KBM-7 (cell line): Measurements from ENCODE around the gene PTPRD.

ENCODE experiments used
- DNase-seq: peaks from one replicate; pipeline ENCODE4 v3.0.0-alpha.2; 2015
- in situ Hi-C: fragments of 300-500 bp; cut with MboI; formaldehyde crosslinking; loops from 2 replicates; pipeline ENCODE4 v1.14.3; 2020; ENCODE audit warnings: low sequenced_read_pairs, low pct_unique_long_range_greater_than_20kb, mixed read lengths

PTPRD gene

DNA sequence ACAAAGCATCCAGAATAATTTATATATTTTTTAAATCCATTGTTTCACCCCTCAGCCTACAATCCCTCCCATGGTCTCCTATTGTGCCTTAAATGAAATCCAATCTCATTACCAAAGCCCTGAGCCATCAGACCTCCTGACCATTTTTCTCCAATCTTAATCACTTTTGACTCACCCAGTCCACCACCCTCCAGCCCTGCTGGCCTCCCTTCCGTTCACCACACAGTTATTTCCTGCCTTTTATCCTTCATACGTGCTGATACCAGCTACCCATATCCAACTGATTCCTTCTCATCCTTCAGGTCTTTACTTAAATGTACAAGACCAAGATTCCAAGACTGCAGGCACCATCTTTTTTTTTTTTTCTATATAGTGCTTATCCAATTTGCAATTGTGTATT lies 1786.5 kb downstream of the PTPRD start:
- no peak for DNase-seq
- in situ Hi-C loops, result no loop called here

DNA sequence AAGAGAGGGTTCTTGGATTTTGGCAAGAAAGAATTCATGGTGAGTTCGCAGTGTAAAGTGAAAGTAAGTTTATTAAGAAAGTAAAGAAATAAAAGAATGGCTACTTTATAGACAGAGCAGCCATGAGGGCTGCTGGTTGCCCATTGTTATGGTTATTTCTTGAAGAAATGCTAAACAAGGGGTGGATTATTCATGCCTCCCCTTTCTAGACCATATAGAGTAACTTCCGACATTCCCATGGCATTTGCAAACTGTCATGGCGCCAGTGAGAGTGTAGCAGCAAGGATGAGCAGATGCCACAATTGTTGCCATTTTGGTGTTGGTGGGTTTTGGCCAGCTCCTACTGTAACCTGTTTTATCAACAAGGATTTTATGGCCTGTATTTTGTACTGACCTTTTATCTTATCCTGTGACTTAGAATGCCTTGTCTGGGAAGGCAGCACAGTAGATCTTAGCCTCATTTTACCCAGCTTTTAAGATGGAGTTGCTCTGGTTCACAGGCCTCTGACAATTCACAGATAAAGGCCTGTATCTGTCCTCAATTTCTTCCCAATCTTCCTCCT lies 1787.1 kb downstream of the PTPRD start:
- no peak for DNase-seq
- in situ Hi-C loops, result no loop called here

DNA sequence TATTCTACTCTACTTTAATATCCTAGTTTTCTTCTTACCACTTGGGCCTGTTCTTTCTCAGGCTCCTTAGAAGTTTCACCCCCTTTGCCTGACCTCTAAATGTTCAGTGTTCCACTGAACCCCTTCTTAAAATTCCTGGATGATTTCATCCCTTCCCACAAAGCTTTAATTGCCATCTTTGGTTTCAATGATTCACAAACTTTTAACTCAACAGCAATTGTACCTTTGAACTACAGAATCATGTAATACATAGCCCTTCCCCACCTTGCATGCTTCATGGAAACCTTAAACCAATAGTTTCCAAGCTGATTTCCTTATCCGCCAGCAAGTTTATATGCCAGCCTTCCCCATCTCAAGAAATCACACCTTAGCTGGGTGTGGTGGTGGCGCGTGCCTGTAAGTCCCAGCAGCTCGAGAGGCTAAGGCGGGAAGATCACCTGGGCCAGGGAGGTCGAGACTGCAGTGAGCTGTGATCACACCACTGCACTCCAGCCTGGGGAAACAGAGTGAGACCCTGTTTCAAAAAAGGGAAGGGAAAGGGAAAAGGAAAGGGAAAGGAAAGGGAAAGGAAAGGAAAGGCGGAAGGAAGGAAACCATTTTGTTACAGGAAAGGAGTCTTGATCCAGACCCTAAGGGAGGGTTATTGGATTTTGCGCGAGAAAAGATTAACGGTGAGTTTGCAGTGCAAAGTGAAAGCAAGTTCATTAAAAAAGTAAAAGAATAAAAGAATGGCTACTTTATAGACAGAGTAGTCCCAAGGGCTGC lies 1789.5 kb downstream of the PTPRD start:
- in situ Hi-C loops, result no loop called here
- no peak for DNase-seq

DNA sequence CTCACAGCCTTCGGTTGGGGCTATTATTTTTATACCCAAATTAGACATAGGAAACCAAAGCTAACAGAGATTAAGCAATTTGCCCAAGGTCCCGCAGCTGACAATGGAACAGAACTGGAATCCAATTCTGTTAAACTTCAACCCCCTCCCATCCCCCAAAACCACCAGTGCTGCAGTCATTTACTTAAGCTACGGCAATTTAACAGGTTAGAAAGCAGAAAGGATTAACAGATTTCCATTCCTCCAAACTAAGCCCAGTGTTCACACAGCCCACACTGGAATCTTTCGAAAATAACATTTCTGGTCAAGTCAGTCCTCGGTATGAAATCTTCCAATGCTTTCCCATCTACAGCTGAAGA lies 1790.2 kb downstream of the PTPRD start:
- DNase-seq, result no peak
- in situ Hi-C loops, result no loop called here

DNA sequence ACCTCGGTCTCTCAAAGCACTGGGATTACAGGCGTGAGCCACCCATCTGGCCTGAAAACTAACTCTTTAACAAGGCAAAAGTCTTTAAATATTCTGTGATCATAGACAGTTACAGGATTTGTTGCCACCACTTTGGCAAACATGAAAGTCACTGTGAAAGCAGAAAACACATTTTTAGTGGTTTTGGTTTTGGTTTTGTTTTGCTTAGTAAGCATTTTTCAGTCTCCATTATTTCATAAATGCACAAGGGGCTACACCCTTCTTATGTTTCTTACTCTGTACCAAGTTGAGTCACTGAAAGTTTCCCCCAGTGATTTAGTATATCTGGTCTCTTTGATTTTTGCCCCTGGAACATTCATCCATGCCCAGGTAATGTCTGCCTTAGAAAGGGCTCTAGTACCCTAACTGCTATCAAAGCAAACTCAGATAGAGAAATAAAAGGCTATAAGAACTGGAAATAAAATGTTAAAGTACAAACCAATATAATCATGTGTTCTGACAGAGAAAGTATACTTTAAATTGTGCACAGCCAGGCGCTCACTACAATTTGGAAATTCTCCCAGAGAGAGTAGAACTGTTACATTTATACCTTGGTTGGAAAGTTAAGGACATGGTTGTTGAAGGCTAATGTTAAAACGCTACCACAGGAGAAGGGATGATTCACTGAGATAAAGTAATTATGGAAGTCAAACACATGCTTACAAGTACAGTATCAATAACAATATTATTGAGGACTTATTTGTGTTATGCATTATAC lies 1790.7 kb downstream of the PTPRD start:
- in situ Hi-C loops, result no loop called here
- no peak for DNase-seq

DNA sequence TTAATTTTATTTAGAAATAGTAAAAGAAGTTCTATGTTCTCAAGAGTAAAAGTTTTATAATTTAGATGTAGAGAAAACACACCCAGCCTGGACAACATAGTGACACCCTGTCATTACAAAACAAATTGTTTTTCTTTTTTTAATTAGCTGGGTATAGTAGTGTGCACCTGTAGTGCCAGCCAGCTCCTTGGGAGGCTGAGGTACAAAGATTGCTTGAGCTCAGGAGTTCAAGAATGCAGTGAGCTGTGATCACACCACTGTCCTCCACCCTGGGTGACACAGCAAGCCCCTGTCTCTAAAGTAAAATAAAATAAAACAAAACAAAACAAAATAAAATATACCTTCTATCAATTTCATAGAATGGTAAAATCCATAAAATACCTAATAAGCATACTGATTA lies 1795.5 kb downstream of the PTPRD start:
- in situ Hi-C loops, result no loop called here
- DNase-seq, result no peak

DNA sequence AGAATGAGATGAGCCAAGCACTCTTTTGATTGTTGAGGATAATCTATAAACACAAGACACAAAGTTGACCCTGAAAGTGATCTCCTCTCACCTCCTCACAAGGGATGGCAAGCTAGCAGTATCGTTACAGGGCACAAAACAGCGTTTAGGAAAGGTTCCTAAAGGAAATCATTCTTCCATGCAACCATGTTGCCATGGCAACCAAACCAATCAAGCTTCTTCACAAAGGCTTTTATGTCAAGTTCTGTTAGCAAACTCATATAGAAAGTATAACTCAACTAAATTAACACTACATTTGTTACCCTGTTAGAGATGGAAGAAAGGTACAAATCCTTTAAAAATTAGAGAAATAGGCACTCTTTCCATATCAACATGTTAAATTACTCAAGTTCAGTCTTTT lies 1796.4 kb downstream of the PTPRD start:
- DNase-seq, result no peak
- in situ Hi-C loops, result no loop called here

DNA sequence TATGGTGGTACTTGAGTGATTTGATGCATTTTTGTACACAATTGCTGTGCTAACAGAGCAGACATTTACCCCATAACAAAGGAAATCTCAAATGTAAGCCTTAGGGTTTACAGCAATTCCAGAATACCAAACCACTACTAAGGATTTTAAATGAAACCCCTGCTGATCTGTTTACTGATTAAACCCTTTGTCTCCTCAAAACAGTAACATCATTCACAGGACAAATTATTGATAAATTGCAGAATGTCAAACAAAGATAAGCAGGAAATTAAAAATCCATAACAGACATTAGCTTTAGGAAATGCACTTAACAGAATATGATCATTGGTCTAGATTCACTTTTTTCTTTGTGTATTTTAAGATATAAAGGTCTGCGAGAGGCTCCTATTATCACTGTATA lies 1796.9 kb downstream of the PTPRD start:
- DNase-seq, result no peak
- in situ Hi-C loops, result no loop called here

DNA sequence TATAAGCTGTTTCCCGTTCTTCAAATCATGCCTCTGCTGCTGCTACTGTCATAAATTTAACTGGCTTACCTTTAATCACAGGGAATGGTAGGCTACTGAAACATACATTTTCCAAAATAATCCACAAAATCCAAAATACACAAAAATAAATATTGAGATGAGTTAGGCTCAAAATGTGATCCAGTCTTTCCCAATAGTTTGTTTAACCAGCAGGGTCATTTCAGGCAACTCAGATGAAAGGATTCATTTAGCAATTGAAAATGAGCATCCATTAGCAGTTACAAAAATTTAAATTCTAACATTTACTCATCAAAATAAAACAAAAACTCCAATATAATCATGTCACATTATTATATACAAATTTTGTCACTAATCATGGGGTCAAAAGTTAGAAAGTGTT lies 1797.6 kb downstream of the PTPRD start:
- DNase-seq, result no peak
- in situ Hi-C loops, result no loop called here

DNA sequence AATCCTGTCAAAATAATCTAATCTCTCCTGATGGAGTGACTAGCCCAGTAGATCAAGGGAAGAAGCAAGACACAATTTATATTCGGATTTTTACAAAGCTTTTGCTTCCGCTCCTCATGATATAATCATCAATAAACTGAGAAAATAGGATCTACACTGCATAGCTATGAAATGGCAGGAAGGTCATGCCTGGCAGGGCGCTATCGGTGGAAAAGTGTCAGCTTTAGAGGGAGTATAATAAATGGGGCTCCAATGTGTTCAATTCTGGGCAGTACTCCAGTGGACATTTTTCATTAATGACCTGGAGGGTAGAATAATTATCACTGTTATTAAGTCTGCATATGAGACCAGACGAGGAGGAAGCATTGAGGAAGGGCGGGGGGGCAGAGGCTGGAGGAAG lies 1799.9 kb downstream of the PTPRD start:
- DNase-seq, result no peak
- in situ Hi-C loops, result no loop called here

DNA sequence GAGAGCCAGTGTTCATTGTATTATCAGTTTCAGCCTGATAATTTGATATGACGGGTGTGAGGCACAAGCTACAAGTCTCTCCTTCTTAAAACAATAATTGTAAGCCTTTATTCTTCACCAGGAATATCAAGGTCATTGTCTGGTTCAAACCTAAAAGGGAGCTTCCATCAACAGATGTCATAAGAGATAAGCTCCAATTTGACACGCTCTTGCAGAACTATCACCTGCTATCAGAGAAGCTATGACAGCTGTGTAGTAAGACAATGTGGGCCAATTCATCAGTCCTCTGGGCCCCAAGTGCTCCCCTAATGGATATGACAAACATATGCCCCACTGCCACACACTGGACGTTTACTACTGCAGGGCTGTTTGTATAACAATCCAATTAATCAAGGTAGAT lies 1803.1 kb downstream of the PTPRD start:
- in situ Hi-C loops, result no loop called here
- DNase-seq, result no peak

DNA sequence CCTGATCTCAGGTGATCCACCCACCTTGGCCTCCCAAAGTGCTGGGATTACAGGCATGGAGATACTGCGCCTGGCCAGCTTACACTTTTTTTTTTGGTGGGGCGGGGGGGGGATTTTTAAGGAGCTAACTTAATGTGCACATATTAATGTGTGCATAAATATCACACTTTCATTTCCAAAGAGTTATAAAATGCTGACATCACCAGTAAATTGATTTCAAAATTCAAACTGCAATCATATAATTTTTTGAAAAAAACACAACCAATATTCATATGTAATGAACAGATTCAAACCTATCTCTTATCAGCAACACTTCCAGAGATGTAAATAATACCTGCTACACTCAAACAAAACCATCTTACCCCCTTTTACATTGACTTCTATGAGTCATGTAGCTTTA lies 1806.7 kb downstream of the PTPRD start:
- DNase-seq, result no peak
- in situ Hi-C loops, result no loop called here

DNA sequence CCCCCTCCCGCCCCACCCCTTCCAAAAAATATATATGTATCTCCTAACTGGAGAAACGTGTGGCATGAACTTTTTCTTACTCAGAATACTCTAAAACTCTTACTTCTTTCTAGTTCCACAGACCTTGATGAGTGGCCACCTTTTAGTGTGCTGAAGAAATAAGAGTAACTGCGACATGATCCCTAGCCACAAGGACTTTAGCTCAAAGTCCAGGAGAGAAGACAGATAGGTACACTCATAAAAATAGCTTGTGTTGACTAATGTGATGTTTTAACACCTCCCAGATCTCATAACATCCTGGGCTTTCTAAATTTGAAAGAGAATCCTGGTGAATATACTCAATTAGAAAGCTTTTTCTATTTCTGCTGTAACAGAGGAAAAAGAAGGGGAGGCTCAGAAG lies 1808.2 kb downstream of the PTPRD start:
- in situ Hi-C loops, result no loop called here
- DNase-seq, result no peak

DNA sequence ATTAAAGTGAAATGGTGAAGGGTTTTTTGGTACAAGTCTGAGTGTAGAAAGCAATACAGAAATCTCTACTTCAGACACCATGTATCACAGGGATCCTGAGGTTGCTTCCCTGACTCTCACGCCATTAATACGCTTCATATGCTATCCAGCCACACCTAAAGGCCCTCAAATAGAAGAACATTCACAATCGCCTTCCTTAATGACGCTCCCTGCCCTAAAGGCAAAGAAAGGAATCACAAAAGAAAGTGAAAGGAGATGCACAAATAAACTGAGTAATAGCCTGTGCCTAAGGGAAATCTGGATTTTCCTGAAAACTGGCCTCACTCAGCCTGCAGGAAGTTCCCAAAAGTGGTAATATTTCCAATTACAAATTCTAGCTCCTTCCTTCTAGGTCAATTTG lies 1810.6 kb downstream of the PTPRD start:
- DNase-seq, result no peak
- in situ Hi-C loops, result no loop called here

DNA sequence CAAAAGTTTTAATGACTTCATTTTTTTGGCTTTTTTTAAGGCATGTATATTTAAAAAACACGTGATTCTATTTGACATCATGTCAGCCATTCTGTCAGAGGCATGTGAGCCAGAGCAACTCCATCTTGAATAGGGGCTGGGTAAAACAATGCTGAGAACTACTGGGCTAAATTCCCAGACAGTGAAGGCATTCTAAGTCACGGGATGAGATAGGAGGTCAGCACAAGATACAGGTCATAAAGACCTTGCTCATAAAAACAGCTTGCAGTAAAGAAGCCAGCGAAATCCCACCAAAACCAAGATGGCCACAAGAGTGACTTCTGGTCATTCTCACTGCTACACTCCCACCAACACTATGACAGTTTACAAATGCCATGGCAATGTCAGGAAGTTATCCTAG lies 1812.6 kb downstream of the PTPRD start:
- in situ Hi-C loops, result no loop called here
- DNase-seq, result no peak

DNA sequence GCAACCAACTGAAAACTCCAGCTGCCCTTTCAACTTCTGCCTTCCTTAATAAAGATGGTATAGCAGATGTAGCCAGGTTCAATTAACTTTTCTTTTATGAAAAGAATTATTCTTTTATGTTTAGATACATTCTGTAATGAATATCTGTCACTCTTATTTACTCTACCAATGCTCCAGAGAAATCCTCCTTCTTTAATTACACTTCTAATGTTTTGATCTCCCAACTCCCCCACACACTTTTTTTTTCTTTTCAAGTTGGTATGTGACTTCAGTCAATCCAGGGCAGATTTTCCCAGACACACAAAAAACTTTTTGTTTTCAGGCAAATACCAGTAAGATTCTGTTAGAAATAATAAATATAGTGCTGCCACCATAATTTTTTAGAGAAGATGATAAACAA lies 1813.2 kb downstream of the PTPRD start:
- in situ Hi-C loops, result no loop called here
- DNase-seq, result no peak

DNA sequence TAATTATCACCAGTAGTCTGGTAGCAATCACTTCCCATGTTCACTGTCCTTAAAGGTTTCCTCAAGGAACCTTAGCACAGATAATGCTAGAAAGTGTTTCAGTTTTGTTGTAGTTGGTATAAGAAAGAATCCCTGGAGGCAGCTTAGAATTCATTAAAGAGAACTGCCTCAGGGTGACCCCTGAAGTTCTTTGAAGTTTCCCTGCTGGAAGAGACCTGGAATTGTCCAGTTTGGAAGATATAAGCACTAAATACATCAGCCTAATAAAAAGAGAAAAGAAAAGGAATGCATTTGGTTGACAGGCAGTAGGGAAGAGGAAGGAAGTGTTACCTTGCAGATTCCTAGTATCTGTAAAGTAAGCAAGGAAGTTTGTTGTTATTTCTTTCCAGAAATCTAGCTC lies 1813.6 kb downstream of the PTPRD start:
- in situ Hi-C loops, result no loop called here
- DNase-seq, result no peak

DNA sequence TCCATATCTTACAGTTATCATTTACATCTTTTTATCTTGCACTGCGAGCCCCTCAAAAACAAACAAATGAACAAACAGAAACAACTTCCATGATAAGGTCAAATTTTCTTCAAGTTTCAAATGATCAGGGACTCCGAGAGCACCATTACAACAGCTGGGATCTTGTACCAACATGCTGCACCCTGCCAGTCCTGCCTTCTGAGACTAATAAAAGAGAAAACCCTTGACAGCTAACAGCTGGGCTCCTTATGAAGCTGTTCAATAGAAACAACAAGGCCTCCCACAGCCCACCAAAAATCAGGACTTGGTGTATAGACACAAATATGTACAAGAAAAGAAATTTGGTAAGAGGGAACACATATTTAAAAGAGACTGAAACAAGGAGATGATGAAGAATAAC lies 1828.0 kb downstream of the PTPRD start:
- in situ Hi-C loops, result no loop called here
- DNase-seq, result no peak

DNA sequence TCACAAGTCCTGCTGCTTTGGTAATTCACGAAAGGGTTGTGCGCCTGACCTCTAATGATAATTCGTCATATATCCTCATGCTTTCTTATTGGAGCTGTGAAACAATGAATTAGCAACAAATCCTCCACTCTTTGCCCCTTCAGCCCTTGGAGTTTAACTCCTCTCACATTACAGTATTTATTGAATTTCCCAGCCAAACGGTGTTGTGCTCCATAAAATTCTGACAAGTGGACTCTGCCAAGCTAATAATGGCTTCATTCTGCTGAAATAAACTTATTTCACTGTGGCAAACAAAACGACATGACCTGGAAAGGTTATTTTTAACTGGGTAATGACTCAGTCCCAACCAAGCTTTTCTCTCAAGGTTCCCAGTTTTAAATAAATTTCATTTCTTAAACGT lies 1828.9 kb downstream of the PTPRD start:
- DNase-seq, result no peak
- in situ Hi-C loops, result no loop called here

DNA sequence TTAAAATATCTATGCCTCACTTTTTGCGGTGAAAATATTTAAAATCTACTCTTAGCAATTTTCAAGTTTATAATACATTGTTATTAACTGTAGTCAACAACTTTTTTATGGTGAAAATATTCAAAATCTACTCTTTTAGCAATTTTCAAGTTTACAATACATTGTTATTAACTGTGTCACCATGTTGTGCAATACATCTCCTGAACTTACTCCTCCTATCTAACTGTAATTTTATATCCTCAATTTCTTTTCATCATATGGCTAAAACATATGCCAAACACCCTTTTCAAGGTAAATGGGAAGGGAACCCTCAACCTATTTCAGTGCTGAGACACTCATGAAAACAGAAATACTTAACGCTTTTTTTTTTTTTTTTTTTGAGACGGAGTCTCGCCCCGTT lies 1830.6 kb downstream of the PTPRD start:
- DNase-seq, result no peak
- in situ Hi-C loops, result no loop called here

DNA sequence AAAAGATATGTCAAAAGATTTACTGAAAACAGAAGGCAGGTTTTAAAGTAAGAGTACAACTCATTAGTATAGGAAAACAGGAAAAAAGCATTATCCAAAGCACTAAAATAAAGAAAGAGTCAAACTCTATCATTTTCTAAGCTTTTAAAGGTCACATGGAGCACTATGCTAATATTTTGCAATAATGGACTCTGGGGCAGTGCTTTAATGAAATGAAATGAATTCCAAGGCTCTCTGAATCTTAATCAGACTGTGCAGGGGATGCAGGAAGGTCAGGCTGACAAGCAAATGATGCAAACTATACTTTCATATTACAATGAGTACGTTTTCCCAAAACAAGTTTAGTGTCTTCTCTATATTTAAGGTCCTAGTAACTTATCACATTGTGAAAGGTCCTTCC lies 1831.3 kb downstream of the PTPRD start:
- in situ Hi-C loops, result no loop called here
- DNase-seq, result no peak
